ENCODE data around the gene FANCL.
"Not testable (repeated sequence)": the region's sequence is repeated elsewhere in the genome, so short reads cannot be mapped to it uniquely, and the experiment has no call there.

Gene FANCL

GRCh38 chr2:58204195-58204959 lies 36.7 kb downstream of the FANCL start:
- DNase-seq: no peak

- no peak for DNase-seq
Measured at GRCh38 chr2:58203018-58203417, 38.1 kb downstream of the FANCL start.

- DNase-seq: no peak
Measured at GRCh38 chr2:58202404-58202803, 38.7 kb downstream of the FANCL start.

- DNase-seq: no peak
Measured at GRCh38 chr2:58197894-58198293, 43.2 kb downstream of the FANCL start.

GRCh38 chr2:58195662-58196061 lies 45.5 kb downstream of the FANCL start:
- DNase-seq: no peak

- no peak for DNase-seq
Measured at GRCh38 chr2:58194458-58194857, 46.7 kb downstream of the FANCL start.

- not testable (repeated sequence) for DNase-seq
Measured at GRCh38 chr2:58187022-58187421, 54.1 kb downstream of the FANCL start.

- DNase-seq: no peak
Measured at GRCh38 chr2:58186501-58186900, 54.6 kb downstream of the FANCL start.

- no peak for DNase-seq
Measured at GRCh38 chr2:58182527-58182926, 58.6 kb downstream of the FANCL start.

GRCh38 chr2:58180635-58181034 lies 60.5 kb downstream of the FANCL start:
- no peak for DNase-seq

GRCh38 chr2:58180175-58180574 lies 61.0 kb downstream of the FANCL start:
- not testable (repeated sequence) for DNase-seq

- not testable (repeated sequence) for DNase-seq
Measured at GRCh38 chr2:58177187-58177586, 63.9 kb downstream of the FANCL start.

- not testable (repeated sequence) for DNase-seq
Measured at GRCh38 chr2:58171831-58172230, 69.3 kb downstream of the FANCL start.

- DNase-seq: not testable (repeated sequence)
Measured at GRCh38 chr2:58170334-58170933, 70.7 kb downstream of the FANCL start.

- DNase-seq: not testable (repeated sequence)
Measured at GRCh38 chr2:58169845-58170244, 71.3 kb downstream of the FANCL start.

- not testable (repeated sequence) for DNase-seq
Measured at GRCh38 chr2:58168130-58168529, 73.0 kb downstream of the FANCL start.

- DNase-seq: no peak
Measured at GRCh38 chr2:58163913-58164312, 77.2 kb downstream of the FANCL start.

GRCh38 chr2:58158481-58158880 lies 82.6 kb downstream of the FANCL start:
- DNase-seq: no peak

GRCh38 chr2:58157754-58158153 lies 83.4 kb downstream of the FANCL start:
- DNase-seq: no peak

GRCh38 chr2:58156780-58157179 lies 84.3 kb downstream of the FANCL start:
- no peak for DNase-seq

- DNase-seq: no peak
Measured at GRCh38 chr2:58155160-58155778, 85.9 kb downstream of the FANCL start.

- DNase-seq: no peak
Measured at GRCh38 chr2:58146707-58147106, 94.4 kb downstream of the FANCL start.

- DNase-seq: not testable (repeated sequence)
Measured at GRCh38 chr2:58145769-58146168, 95.4 kb downstream of the FANCL start.

- no peak for DNase-seq
Measured at GRCh38 chr2:58140508-58141072, 100.5 kb downstream of the FANCL start.
